IMR-90 (cell line): ENCODE measurements around the gene ENO3. TPM values are rescaled to one million over a fixed set of nuclear protein-coding genes. Genes with fewer than 3 reads are reported as not detected.

Experiments used
- ATAC-seq: fragments of 200-7000 bp; cut with Tn5 transposase; 2 replicates; pipeline ENCODE4 v1.9.1; 2020; ENCODE audit warnings: low read depth, mild to moderate bottlenecking, moderate library complexity
- BruUV-seq: library from RNA; stranded (reverse); fragments of 400-500 nt; replicated peaks from 2 replicates; lab custom pipeline; 2021; lab: Mats Ljungman, UMichigan
- CTCF ChIA-PET: fragments of 300-600 bp; formaldehyde crosslinking; extraction: SDS; loops from one replicate; lab custom pipeline; 2021; ENCODE audit warnings: antibody characterized with exemption; lab: Yijun Ruan, JAX
- POLR2A ChIA-PET: fragments of 300-600 bp; sonication (Branson Sonifier 250); formaldehyde crosslinking; loops from one replicate; lab custom pipeline; 2022; ENCODE audit warnings: antibody characterized with exemption; ENCODE audit not compliant: unreplicated experiment; lab: Charles Lee
- DNase-seq: peaks from one replicate; pipeline ENCODE4 v3.0.0; 2013
- H2AFZ ChIP-seq: replicated peaks from 2 replicates; pipeline ENCODE3; 2013; ENCODE audit warnings: low read length, mild to moderate bottlenecking; ENCODE audit not compliant: poor library complexity
- H2AK5ac ChIP-seq: 2 replicates; pipeline ENCODE4 v1.6.1; 2013; ENCODE audit warnings: low read depth, low read length, inconsistent platforms
- H2AK9ac ChIP-seq: replicated peaks from 2 replicates; pipeline ENCODE3; 2013; ENCODE audit warnings: mild to moderate bottlenecking, low read depth, low read length, moderate library complexity; ENCODE audit not compliant: poor library complexity
- H2BK120ac ChIP-seq: 2 replicates; pipeline ENCODE4 v1.6.1; 2013; ENCODE audit warnings: low read depth, low read length, inconsistent platforms
- H2BK15ac ChIP-seq: 3 replicates; pipeline ENCODE4 v1.6.1; 2013; ENCODE audit warnings: low read depth, low read length, inconsistent platforms
- H2BK20ac ChIP-seq: 2 replicates; pipeline ENCODE4 v1.6.1; 2013; ENCODE audit warnings: low read depth, mild to moderate bottlenecking, inconsistent platforms, low read length, moderate library complexity
- H2BK5ac ChIP-seq: 2 replicates; pipeline ENCODE4 v1.6.1; 2013; ENCODE audit warnings: mild to moderate bottlenecking, low read depth, low read length, inconsistent platforms; ENCODE audit not compliant: poor library complexity, severe bottlenecking
- H3K14ac ChIP-seq: replicated peaks from 2 replicates; pipeline ENCODE4 v1.6.1; 2013; ENCODE audit warnings: low read depth, low read length, inconsistent platforms
- H3K18ac ChIP-seq: 2 replicates; pipeline ENCODE4 v1.6.1; 2013; ENCODE audit warnings: low read depth, low read length, control low read depth
- H3K23ac ChIP-seq: 2 replicates; pipeline ENCODE4 v1.6.1; 2013; ENCODE audit warnings: low read depth, low read length, inconsistent platforms
- H3K27ac ChIP-seq: 2 replicates; pipeline ENCODE4 v1.5.1; 2013; ENCODE audit warnings: mild to moderate bottlenecking, control low read depth, low read length; ENCODE audit not compliant: insufficient read depth
- H3K27me3 ChIP-seq: 2 replicates; pipeline ENCODE4 v1.6.1; 2013; ENCODE audit warnings: low read length; ENCODE audit not compliant: control insufficient read depth, insufficient read depth
- H3K36me3 ChIP-seq: 2 replicates; pipeline ENCODE4 v1.6.1; 2013; ENCODE audit warnings: low read length, mixed read lengths; ENCODE audit not compliant: control insufficient read depth, insufficient read depth
- H3K4ac ChIP-seq: 2 replicates; pipeline ENCODE4 v1.6.1; 2013; ENCODE audit warnings: low read depth, low read length, inconsistent platforms
- H3K4me1 ChIP-seq: 2 replicates; pipeline ENCODE4 v1.6.1; 2013; ENCODE audit warnings: low read length, mixed read lengths; ENCODE audit not compliant: control insufficient read depth, insufficient read depth
- H3K4me2 ChIP-seq: 2 replicates; pipeline ENCODE4 v1.6.1; 2013; ENCODE audit warnings: low read depth, mild to moderate bottlenecking, control low read depth, low read length, moderate library complexity
- H3K4me3 ChIP-seq: 2 replicates; pipeline ENCODE4 v1.5.1; 2013; ENCODE audit warnings: low read depth, mild to moderate bottlenecking, control low read depth, low read length, moderate library complexity; ENCODE audit not compliant: insufficient read depth
- H3K56ac ChIP-seq: 2 replicates; pipeline ENCODE4 v1.6.1; 2013; ENCODE audit warnings: low read length, inconsistent platforms; ENCODE audit not compliant: insufficient read depth; ENCODE audit errors: extremely low read depth
- H3K79me1 ChIP-seq, 2 experiments: 2 replicates each; pipeline ENCODE4 v1.6.1; 2013; ENCODE audit warnings: low read length in 2 of 2, inconsistent platforms in 1 of 2, low read depth in 1 of 2
- H3K9ac ChIP-seq: 2 replicates; pipeline ENCODE4 v1.6.1; 2013; ENCODE audit warnings: low read depth, low read length, control low read depth
- H3K9me1 ChIP-seq: 2 replicates; pipeline ENCODE4 v1.6.1; 2013; ENCODE audit warnings: low read length, inconsistent platforms; ENCODE audit not compliant: insufficient read depth
- H3K9me3 ChIP-seq: 2 replicates; pipeline ENCODE4 v1.6.1; 2013; ENCODE audit warnings: low read length; ENCODE audit not compliant: control insufficient read depth, insufficient read depth
- H4K20me1 ChIP-seq: 2 replicates; pipeline ENCODE4 v1.6.1; 2013; ENCODE audit warnings: low read length, inconsistent platforms; ENCODE audit not compliant: insufficient read depth
- H4K5ac ChIP-seq: 2 replicates; pipeline ENCODE4 v1.6.1; 2013; ENCODE audit warnings: mild to moderate bottlenecking, low read depth, low read length, control low read depth
- H4K8ac ChIP-seq, 2 experiments: 2 replicates each; pipeline ENCODE4 v1.6.1; 2013; ENCODE audit warnings: low read depth in 2 of 2, low read length in 2 of 2, control low read depth in 1 of 2, inconsistent platforms in 1 of 2
- H4K91ac ChIP-seq: 2 replicates; pipeline ENCODE4 v1.6.1; 2013; ENCODE audit warnings: low read depth, low read length, inconsistent platforms; ENCODE audit not compliant: insufficient read depth
- BHLHE40 ChIP-seq: fragments of 150-350 bp; IDR thresholded peaks from 2 replicates; pipeline ENCODE4 v1.6.1; 2016; ENCODE audit warnings: mild to moderate bottlenecking, low read depth, low read length
- CEBPB ChIP-seq: IDR thresholded peaks from 2 replicates; pipeline ENCODE4 v1.6.1; 2012; ENCODE audit warnings: low read depth, low read length, improper control_type of control experiment
- CHD1 ChIP-seq: IDR thresholded peaks from 2 replicates; pipeline ENCODE4 v1.6.1; 2012; ENCODE audit warnings: low read depth, low read length, improper control_type of control experiment
- CTCF ChIP-seq: conservative IDR thresholded peaks from 2 replicates; pipeline ENCODE4 v1.5.1; 2012; ENCODE audit warnings: mild to moderate bottlenecking, low read depth, low read length, improper control_type of control experiment
- ELK1 ChIP-seq: fragments of 150-350 bp; IDR thresholded peaks from 2 replicates; pipeline ENCODE4 v1.6.1; 2016; ENCODE audit warnings: low read depth, mild to moderate bottlenecking, low read length, moderate library complexity, borderline replicate concordance
- FOS ChIP-seq: fragments of 150-350 bp; IDR thresholded peaks from 2 replicates; pipeline ENCODE4 v1.6.1; 2016; ENCODE audit warnings: low read depth, low read length
- MAFK ChIP-seq: IDR thresholded peaks from 2 replicates; pipeline ENCODE4 v1.6.1; 2012; ENCODE audit warnings: low read depth, low read length, improper control_type of control experiment
- MAZ ChIP-seq: IDR thresholded peaks from 2 replicates; pipeline ENCODE4 v1.6.1; 2012; ENCODE audit warnings: low read depth, mild to moderate bottlenecking, low read length, improper control_type of control experiment, moderate library complexity, borderline replicate concordance
- MXI1 ChIP-seq: IDR thresholded peaks from 2 replicates; pipeline ENCODE4 v1.6.1; 2012; ENCODE audit warnings: low read depth, mild to moderate bottlenecking, low read length, moderate library complexity, borderline replicate concordance
- NFE2L2 ChIP-seq: fragments of 150-350 bp; IDR thresholded peaks from 2 replicates; pipeline ENCODE4 v1.6.1; 2016; ENCODE audit warnings: low read depth, mild to moderate bottlenecking, low read length
- POLR2A ChIP-seq: IDR thresholded peaks from 2 replicates; pipeline ENCODE4 v1.6.1; 2012; ENCODE audit warnings: mild to moderate bottlenecking, low read depth, low read length
- RAD21 ChIP-seq: IDR thresholded peaks from 2 replicates; pipeline ENCODE4 v1.6.1; 2012; ENCODE audit warnings: low read length, improper control_type of control experiment
- RCOR1 ChIP-seq: IDR thresholded peaks from 2 replicates; pipeline ENCODE4 v1.6.1; 2012; ENCODE audit warnings: mild to moderate bottlenecking, low read length, improper control_type of control experiment; ENCODE audit not compliant: insufficient replicate concordance
- RFX5 ChIP-seq: IDR thresholded peaks from 2 replicates; pipeline ENCODE4 v1.8.0; 2012; ENCODE audit warnings: low read depth, mild to moderate bottlenecking, low read length, moderate library complexity
- SMC3 ChIP-seq: fragments of 150-350 bp; IDR thresholded peaks from 2 replicates; pipeline ENCODE4 v1.6.1; 2016; ENCODE audit warnings: low read depth, mild to moderate bottlenecking, antibody characterized with exemption, low read length, moderate library complexity
- USF2 ChIP-seq: fragments of 150-350 bp; IDR thresholded peaks from 2 replicates; pipeline ENCODE4 v1.6.1; 2017; ENCODE audit warnings: mild to moderate bottlenecking, antibody characterized with exemption, low read length, low read depth
- WGBS, 2 experiments: methylation state at CpG; one replicate each; pipeline versions ENCODE4 v1.1.5 to v1.1.7; 2013; ENCODE audit warnings: missing lambda C conversion rate in 2 of 2; ENCODE audit not compliant: insufficient read length in 1 of 2; ENCODE audit errors: extremely low coverage in 2 of 2; 5-methylcytosine and 5-hydroxymethylcytosine counted together
- dilution Hi-C: fragments of 300-500 bp; cut with HindIII; formaldehyde crosslinking; loops from one replicate; pipeline ENCODE4 v1.14.3; 2018; ENCODE audit warnings: low sequenced_read_pairs; ENCODE audit not compliant: unreplicated experiment
- in situ Hi-C: fragments of 300-500 bp; cut with MboI; formaldehyde crosslinking; loops from 3 replicates; pipeline ENCODE4 v1.14.3; 2019; ENCODE audit warnings: low sequenced_read_pairs, inconsistent platforms, mixed read lengths
- intact Hi-C: fragments of 100-400 bp; cut with micrococcal nuclease; formaldehyde crosslinking; loops from 2 replicates; pipeline ENCODE4 v1.10.0; 2022
- polyA plus RNA-seq, 3 experiments: library from polyadenylated mRNA; depleted of rRNA; stranded (reverse); fragments of >200 nt; gene quantifications; 2 replicates each; pipeline ENCODE4 v1.2.3, GENCODE V29; 2012; ENCODE audit warnings: low replicate concordance in 1 of 3
- total RNA-seq: library from RNA; depleted of rRNA; stranded (reverse); fragments of >200 nt; gene quantifications from 2 replicates; pipeline ENCODE4 v1.2.3, GENCODE V29; 2012

Gene ENO3
- total and polyA plus RNA-seq, 2 of the 4 experiments (the other 2 are of a cell fraction): 1.4 to 5.1 TPM

DNA sequence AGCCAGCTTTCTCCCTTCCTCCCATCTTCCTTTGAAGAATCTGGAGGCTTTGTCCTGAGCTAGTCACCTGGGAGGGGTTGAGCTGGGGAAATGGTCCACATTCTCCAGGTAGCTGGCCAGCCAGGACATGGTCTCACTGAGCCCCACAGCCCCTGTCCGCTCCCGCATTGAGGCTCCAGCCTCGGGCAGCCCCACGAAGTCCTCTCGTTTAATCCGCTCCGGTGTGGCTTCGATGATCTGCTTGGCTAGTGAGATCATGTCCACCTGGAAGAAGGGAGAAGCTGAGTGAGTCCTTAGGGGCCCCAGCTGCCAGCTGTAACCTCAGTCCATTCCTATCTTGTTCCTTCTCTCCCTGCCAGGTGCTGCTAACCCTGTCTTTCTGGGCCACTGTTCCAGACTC is 19.4 kb downstream of the ENO3 start:
- Histone ChIP-seq H2BK20ac (no peak overlapping the region; the same call in 1 of the 2 replicates), H2BK120ac (peak overlapping the region; percentile 85; the same call in 1 of the 2 replicates), H2AK9ac (peak overlapping the region; percentile 100), H3K27ac (peak overlapping the region; percentile 79), H3K27me3 (no peaks in the 10 kb centered on the region), H3K23ac (peak overlapping the region; percentile 88; the same call in 1 of the 2 replicates), H3K4me2 (no peak overlapping the region; the same call in 1 of the 2 replicates), H4K20me1 (peaks cover 3% of the 10 kb centered on the region; the same call in 1 of the 2 replicates), H3K18ac (no peak overlapping the region), H2AK5ac (0 out of 2 replicates have a peak overlapping the region, but pooled peaks have one; percentile 17), H3K14ac (peak overlapping the region; percentile 83; the same call in 1 of the 2 replicates), H3K56ac (no peak overlapping the region), H2AFZ (no peak overlapping the region), H3K36me3 (peaks cover 33% of the 10 kb centered on the region), H3K4ac (peak overlapping the region; percentile 100), H3K4me3 (no peak overlapping the region), H3K9ac (no peak overlapping the region), H2BK15ac (no peak overlapping the region; the same call in 2 of the 3 replicates), H2BK5ac (peak overlapping the region; percentile 21), H3K79me1 (peaks cover 15 to 68% of the 10 kb centered on the region in 2 experiments), H4K8ac (peak overlapping the region; percentile 96 to 97; a peak in 2 of 4 replicates), H4K91ac (peak overlapping the region; percentile 99), H4K5ac (no peak overlapping the region), H3K4me1 (peaks cover 14% of the 10 kb centered on the region), H3K9me1 (peaks cover 22% of the 10 kb centered on the region), H3K9me3 (no peaks in the 10 kb centered on the region)
- POLR2A ChIA-PET: interaction anchor here (1.4 kb wide), 1 partner anchor 9 kb away, joined by 4 read pairs; no protein-coding TSS in a partner anchor
- in situ Hi-C loops (no loop called here), intact Hi-C loops (no loop called here), dilution Hi-C loops (no loop called here)
- ATAC-seq: no peak
- no TSS peak for BruUV-seq
- DNase-seq: no peak
- 89% methylated on average over 4 of the region's 8 CpGs; no CpG with 5 or more reads in 1 of the 2 experiments for WGBS, 2 experiments
- TF ChIP-seq RAD21 (no peak), ELK1 (no peak), USF2 (no peak), BHLHE40 (no peak), POLR2A (no peak), MXI1 (no peak), CEBPB (no peak), MAZ (no peak), FOS (no peak), CTCF (no peak), SMC3 (no peak), CHD1 (no peak), MAFK (no peak), RFX5 (no peak), NFE2L2 (no peak), RCOR1 (no peak)
- CTCF ChIA-PET: interaction anchor here (1.1 to 1.9 kb wide), 2 partner anchors 10 to 61 kb away, joined by 3 to 6 read pairs; no protein-coding TSS in a partner anchor
